Tibial artery (tissue), 4 donors: ENCODE results near the gene SLC38A1.
"Not testable (repeated sequence)": the region's sequence is repeated elsewhere in the genome, so short reads cannot be mapped to it uniquely, and the experiment has no call there.

Experiments
- DNase-seq, 2 donors: peaks; one replicate each; pipeline ENCODE4 v3.0.0-alpha.2; 2019
- H3K27ac ChIP-seq, 2 donors: fragments of 200-600 bp; sonication (generic) in 1 of 2; 1 replicate in 1 of 2; 2 replicates in 1 of 2; pipeline ENCODE4 v1.5.1; 2018 to 2019; ENCODE audit warnings: mild to moderate bottlenecking in 1 of 2
- H3K27me3 ChIP-seq, 2 donors: fragments of 200-600 bp; sonication (generic) in 1 of 2; one replicate each; pipeline versions ENCODE4 v1.5.1 to v1.6.0; 2016 to 2019
- H3K36me3 ChIP-seq, 3 donors: fragments of 200-600 bp; sonication (generic) in 2 of 3; one replicate each; pipeline ENCODE4 v1.5.1; 2016 to 2019; ENCODE audit warnings: mild to moderate bottlenecking in 2 of 3
- H3K4me1 ChIP-seq, 4 donors: fragments of 200-600 bp; sonication (generic) in 2 of 4; 1 replicate in 3 of 4; 2 replicates in 1 of 4; pipeline ENCODE4 v1.5.1; 2016 to 2019
- H3K4me3 ChIP-seq, 2 donors: fragments of 200-600 bp; sonication (generic) in 1 of 2; 1 replicate in 1 of 2; 2 replicates in 1 of 2; pipeline ENCODE4 v1.5.1; 2018 to 2019; ENCODE audit warnings: mild to moderate bottlenecking in 2 of 2
- H3K9me3 ChIP-seq, 3 donors: fragments of 200-600 bp; sonication (generic) in 1 of 3; one replicate each; pipeline ENCODE4 v1.5.1; 2016 to 2019
- CTCF ChIP-seq, 2 experiments: fragments of 200-600 bp in 1 of 2; fragments of 450-650 bp in 1 of 2; IDR thresholded peaks; one replicate each; pipeline ENCODE4 v1.5.1; 2017 to 2019; ENCODE audit warnings: antibody characterized with exemption in 2 of 2, mild to moderate bottlenecking in 1 of 2, moderate library complexity in 1 of 2
- intact Hi-C: fragments of 100-400 bp; cut with DNase I; formaldehyde crosslinking; loops from one replicate; pipeline ENCODE4 v1.15.0; 2023; ENCODE audit warnings: low total_unique reads

The SLC38A1 gene

GRCh38 chr12:46259713-46260112, 9.1 kb downstream of the SLC38A1 start:
- no peaks in the 10 kb centered on the region for H3K36me3 ChIP-seq

GRCh38 chr12:46259071-46259470, 9.8 kb downstream of the SLC38A1 start:
- intact Hi-C loops, result no loop called here
- TF ChIP-seq CTCF (IDR thresholded peaks at IDR 0.05), result no peak
- no peak for DNase-seq
- Histone ChIP-seq H3K27ac (peak overlapping the region in 1 of 2 donors; percentile 41), H3K9me3 (no peaks in the 10 kb centered on the region), H3K4me1 (peaks cover 0 to 78% (median 39%) of the 10 kb centered on the region in 4 donors), H3K27me3 (no peaks in the 10 kb centered on the region), H3K36me3 (no peaks in the 10 kb centered on the region), H3K4me3 (no peak overlapping the region)

More at GRCh38 chr12:46259713-46260112, 9.1 kb downstream of the SLC38A1 start:
- Histone ChIP-seq H3K4me3 (no peak overlapping the region), H3K27me3 (no peaks in the 10 kb centered on the region), H3K27ac (peak overlapping the region; percentile 41 to 42), H3K9me3 (no peaks in the 10 kb centered on the region), H3K4me1 (peaks cover 0 to 78% (median 34%) of the 10 kb centered on the region in 4 donors)
- TF ChIP-seq CTCF (IDR thresholded peaks at IDR 0.05), result no peak
- no peak for DNase-seq
- intact Hi-C loops, result no loop called here

GRCh38 chr12:46258129-46258528, 10.7 kb downstream of the SLC38A1 start:
- intact Hi-C loops, result no loop called here
- no peak for DNase-seq
- Histone ChIP-seq H3K27ac (no peak overlapping the region), H3K9me3 (no peaks in the 10 kb centered on the region), H3K27me3 (no peaks in the 10 kb centered on the region), H3K4me3 (no peak overlapping the region), H3K36me3 (peaks cover 0 to 9% (median 6%) of the 10 kb centered on the region in 3 donors), H3K4me1 (peaks cover 0 to 77% (median 39%) of the 10 kb centered on the region in 4 donors)
- TF ChIP-seq CTCF (IDR thresholded peaks at IDR 0.05), result no peak

- peak overlapping the region; percentile 15 to 45 for H3K27ac ChIP-seq
- H3K4me3 ChIP-seq, result no peak overlapping the region
- no peak for DNase-seq
- no peaks in the 10 kb centered on the region for H3K27me3 ChIP-seq
- peaks cover 0 to 66% (median 36%) of the 10 kb centered on the region in 4 donors for H3K4me1 ChIP-seq
- intact Hi-C loops, result no loop called here
- H3K36me3 ChIP-seq, result peaks cover 0 to 9% (median 8%) of the 10 kb centered on the region in 3 donors
- no peak for TF ChIP-seq CTCF (IDR thresholded peaks at IDR 0.05)
- H3K9me3 ChIP-seq, result no peaks in the 10 kb centered on the region
These were observed 11.9 kb downstream of the SLC38A1 start for GRCh38 chr12:46256942-46257341.

- intact Hi-C loops, result no loop called here
- no peak for DNase-seq
- Histone ChIP-seq H3K27me3 (no peaks in the 10 kb centered on the region), H3K4me1 (peaks cover 0 to 47% (median 24%) of the 10 kb centered on the region in 4 donors), H3K4me3 (no peak overlapping the region), H3K9me3 (no peaks in the 10 kb centered on the region), H3K36me3 (peaks cover 0 to 9% (median 8%) of the 10 kb centered on the region in 3 donors), H3K27ac (peak overlapping the region in 1 of 2 donors; percentile 44)
- no peak for TF ChIP-seq CTCF (IDR thresholded peaks at IDR 0.05)
These were observed 15.2 kb downstream of the SLC38A1 start for GRCh38 chr12:46253544-46254162.

GRCh38 chr12:46251994-46252393, 16.8 kb downstream of the SLC38A1 start:
- H3K9me3 ChIP-seq, H3K4me3 ChIP-seq, H3K27me3 ChIP-seq, H3K27ac ChIP-seq, intact Hi-C loops, DNase-seq, H3K36me3 ChIP-seq: not testable (repeated sequence)
- peaks cover 0 to 40% (median 20%) of the 10 kb centered on the region in 4 donors for H3K4me1 ChIP-seq

GRCh38 chr12:46249960-46250359, 18.9 kb downstream of the SLC38A1 start:
- intact Hi-C loops, H3K27me3 ChIP-seq, DNase-seq, H3K27ac ChIP-seq, H3K9me3 ChIP-seq, H3K4me3 ChIP-seq: not testable (repeated sequence)
- Histone ChIP-seq H3K36me3 (peaks cover 0 to 17% (median 8%) of the 10 kb centered on the region in 3 donors), H3K4me1 (peaks cover 0 to 24% (median 15%) of the 10 kb centered on the region in 4 donors)
